ENCODE data around the gene CELSR1.
"Not testable (repeated sequence)": the region's sequence is repeated elsewhere in the genome, so short reads cannot be mapped to it uniquely, and the experiment has no call there.

The CELSR1 gene

DNA sequence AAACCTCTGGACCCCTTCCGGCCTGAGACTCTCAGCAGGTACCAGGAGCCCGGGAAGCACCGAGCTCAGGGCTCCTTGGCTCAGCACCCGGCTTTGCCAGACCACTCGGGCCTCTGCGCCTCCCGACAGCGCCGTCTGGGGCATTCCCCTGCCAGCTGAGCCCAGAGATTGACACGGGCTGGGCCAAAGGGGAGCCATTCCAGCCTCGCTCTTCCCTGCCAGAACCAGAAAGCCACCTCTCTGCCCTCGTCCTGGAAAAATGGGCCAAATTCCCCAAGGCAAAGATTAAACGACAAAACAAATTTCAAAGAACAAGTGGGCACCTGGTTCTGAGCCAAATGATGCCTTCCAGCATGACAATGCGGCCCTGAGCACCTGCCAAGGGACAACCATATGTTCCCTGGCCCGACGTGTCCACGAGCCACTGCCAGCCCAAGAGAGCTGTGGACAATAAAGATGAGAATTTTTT lies 59.3 kb downstream of the CELSR1 start:
- DNase-seq: no peak

DNA sequence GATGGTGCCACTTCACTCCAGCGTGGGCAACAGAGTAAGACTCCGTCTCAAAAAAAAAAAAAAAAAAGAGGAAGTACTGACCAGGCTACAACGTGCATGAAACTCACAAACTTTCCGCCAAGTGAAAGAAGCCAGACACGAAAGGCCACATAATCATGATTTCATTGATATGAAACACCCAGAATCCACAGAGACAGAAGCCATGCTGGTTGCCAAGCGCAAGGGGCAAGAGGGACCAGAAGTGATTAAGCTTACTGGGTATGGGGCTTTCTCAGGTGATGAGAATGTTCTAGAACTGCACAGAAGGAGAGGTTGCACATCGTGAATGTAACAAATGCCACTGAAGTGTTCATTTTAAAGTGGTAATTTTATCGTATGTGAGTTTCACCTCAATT lies 60.9 kb downstream of the CELSR1 start:
- DNase-seq: no peak

DNA sequence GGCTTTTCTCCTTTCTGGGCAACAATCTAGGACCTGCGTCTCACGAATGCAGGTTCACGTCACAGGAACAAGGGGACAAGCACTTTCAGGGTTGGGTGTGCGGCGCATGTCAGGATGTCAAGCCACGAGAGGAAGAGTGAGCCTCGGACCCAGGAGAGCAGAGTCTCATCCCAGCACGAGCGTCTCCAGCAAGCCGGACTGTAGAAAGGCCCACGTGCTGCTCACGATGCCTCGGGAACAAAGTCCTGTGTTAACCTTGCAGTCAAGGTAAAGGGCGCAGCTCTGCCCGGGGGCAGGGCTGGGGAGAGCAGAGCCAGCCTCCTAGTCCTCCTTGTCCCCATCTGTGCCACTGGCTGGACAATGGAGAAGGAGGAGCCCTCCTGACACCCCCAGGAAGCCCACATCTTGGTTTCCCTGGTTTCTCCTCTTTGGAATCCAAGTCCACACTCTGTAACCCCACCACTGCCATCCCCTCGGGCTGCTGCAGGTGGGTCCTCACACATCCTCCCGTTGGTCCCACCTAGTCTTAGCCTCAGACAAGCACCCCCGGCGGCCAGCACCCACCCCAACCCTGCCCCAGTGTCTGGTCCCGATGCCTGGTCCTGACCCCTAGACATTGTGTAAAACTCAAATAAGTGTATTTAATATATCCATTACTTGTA lies 63.4 kb downstream of the CELSR1 start:
- no peak for DNase-seq

DNA sequence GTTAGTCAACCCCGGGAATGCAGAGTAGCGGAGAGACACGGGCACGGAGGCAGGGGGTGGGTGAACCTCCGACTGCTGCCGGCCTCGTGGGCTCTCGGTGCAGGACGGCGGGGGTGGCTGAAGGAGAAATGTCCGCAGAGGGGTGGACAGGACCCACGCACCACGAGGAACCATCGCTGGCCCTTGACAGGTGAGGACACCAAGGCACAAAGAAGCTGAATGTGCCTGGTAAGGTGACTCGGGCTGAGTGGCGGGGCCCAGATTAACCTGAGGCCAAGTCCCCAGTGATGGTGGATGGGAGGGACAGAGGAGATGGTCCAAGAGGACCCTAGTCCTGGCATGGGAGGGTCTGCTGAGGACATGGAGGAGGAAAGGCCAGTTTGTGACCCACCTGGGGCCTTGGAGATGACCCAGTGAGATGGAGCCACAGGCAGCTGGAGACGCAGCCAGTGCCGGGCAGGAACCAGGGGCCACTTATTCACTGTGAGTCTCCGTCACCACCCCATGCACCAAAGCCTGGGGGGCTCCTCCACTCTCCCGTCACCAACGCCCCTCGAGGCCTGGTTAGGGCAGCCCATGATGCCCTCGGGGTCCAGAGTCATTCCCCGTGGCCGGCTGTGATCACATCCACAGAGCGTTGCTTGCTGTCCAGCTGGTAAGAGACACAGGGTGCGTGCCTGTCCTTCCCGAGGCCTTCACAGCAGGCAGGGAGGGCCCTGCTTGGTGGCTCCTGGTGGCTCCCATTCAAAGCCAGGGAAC lies 64.2 kb downstream of the CELSR1 start:
- DNase-seq: no peak

DNA sequence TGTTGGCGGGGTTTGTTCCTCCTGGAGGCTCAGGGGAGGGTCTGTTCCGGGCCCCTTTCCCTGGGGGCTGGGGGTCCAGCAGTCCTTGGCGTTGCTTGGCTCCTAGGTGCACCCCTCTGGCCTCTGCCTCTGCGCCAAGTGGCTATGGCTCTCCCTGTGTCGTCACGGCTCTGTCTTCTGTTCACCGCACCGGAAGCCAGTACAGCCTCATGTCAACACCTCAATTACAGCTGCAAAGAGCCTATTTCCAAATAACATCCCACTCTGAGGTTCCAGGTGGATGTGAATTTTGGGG lies 64.8 kb downstream of the CELSR1 start:
- no peak for DNase-seq

DNA sequence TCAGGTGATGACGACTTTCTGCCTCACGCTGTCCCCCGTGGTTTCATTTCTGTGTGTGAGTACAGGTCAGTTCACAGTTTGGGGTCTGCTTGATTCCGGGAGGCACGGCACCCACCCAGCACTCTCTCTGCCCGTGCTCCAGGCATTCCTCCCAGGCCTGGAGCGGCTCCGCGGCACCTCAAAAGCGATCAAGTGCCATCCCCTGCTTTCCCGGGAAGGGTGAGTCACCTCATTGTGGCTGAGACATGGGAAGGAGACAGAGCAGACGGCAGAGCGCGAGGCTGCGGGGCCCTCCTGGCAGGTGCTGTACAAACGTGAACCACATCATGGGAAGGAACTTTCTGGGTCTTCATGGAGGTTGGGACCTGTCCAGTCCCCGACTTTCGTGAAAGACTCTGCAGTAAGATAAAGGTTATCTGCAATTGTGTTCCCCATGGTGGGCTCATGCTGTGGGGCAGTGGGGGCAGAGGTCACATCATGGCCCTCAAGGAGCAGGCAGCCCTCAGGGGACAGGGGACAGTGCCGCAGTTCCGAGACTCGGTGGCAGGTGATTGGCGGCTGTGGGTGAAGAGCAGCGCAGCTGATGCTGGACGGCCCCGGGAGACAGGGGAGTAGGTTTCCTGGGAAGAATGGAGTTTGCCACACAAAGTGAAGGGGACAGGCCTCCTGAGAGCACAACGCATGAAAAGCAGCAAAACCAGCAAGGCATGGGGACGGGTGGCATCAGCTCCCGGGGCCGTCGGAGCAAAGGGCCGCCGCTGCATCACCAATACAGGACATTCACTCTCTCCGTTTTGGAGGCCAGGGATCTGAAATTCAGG lies 65.3 kb downstream of the CELSR1 start:
- no peak for DNase-seq

DNA sequence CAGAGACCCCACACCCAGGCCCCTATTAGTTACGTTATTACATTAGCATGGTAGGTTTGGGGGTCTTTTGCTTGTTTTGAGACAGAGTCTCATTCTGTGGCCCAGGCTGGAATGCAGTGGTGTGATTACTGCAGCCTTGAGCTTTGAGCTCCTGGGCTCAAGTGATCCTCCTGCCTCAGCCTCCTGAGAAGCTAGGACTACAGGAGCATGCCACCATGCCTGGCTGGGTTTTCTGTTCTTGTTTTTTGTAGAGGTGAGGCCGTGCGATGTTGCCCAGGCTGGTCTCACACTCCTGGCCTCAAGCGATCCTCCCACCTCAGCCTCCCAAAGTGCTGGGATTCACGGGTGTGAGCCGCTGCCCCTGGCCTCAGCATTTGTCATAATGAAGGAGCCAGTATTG lies 66.1 kb downstream of the CELSR1 start:
- not testable (repeated sequence) for DNase-seq

DNA sequence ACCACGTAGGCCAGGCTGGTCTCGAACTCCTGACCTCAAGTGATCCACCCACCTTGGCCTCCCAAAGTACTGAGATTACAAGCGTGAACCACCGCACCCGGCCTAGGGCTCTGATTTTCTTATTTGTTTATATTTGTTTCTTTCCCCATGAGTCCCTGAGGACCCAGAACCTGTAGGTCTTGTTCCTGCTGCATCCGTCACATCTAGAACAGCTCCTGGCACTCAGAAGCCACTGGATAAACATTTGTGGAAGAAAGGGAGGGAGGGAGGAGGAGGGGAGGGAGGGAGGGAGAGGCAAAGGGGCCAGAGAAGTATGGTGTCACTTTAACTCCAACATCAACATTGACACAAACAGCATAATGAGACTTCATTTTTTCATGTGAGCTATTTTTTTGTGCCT lies 67.7 kb downstream of the CELSR1 start:
- no peak for DNase-seq

DNA sequence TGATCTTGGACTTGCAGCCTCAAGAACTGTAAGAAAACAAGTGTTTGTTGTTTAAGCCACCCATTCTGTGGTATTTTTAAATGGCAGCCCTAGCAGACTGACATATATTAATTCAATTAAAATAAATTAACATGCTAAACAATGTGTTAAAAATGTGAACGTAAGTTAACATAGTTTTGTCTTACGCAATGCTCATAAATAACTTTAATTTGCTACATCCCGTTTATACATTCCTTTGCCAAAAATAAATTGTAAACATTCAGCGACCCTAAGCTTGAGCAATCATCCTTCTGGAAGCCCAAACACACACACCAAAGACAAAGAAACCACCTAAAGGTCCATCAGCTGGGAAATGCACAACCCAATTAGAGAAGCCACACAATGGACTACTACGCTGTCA lies 70.4 kb downstream of the CELSR1 start:
- no peak for DNase-seq

DNA sequence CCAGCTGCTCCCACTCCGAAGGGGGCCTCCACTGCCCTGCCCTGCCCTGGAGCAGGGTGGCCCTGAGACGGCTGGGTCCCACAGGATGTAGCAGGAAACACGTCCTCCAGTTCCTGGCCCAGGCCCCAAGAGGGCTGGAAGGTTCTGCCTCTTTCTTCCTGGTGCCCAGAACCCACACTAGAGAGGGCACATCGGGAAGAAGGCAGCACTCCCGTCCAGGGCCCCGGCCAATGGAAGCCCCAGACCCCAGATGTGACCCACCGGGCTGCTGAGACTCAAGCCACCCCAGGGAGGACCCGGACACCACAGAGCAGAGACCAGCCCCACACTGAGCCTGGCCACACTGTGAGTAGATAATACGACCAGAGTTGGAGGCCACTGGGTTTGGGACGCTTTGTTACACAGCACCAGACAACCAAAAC lies 71.2 kb downstream of the CELSR1 start:
- no peak for DNase-seq

DNA sequence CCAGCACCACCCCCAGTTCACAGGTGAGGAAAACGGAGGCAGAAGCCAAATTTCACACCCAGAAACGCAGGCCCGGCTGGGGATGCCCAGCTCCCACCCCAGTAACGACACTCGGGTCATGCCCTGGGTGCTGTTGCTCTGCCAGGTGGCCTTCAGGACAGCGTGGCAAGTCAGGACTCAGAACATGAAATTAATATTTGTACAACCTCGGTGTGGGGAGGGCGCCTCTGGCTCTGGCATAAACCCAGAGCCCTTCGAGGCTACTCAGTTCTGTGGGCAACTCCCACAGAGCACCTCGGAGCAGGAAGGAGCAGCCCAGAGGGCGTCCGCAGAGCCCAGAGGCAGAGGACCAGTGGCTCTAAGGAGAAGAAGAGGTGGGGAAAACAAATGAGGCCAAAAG lies 71.6 kb downstream of the CELSR1 start:
- DNase-seq: no peak

DNA sequence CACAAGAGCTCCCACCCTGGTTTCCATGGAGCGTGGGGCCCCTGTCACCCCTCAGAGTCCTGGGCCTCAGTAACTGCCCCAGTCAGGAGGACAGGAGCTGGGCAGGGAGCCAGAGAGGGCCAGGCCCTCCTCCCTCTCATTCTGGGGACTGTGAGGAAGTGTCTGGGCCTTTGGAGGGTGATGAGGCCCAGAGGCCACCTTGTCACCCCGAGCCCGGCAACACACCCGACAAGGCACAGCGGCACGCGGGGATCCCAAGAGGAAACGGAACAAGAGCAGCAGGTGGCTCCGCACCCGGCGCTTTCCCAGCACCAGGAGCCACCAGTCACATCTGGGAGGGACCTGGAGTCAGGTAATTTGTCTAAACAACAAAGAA lies 72.1 kb downstream of the CELSR1 start:
- DNase-seq: no peak

DNA sequence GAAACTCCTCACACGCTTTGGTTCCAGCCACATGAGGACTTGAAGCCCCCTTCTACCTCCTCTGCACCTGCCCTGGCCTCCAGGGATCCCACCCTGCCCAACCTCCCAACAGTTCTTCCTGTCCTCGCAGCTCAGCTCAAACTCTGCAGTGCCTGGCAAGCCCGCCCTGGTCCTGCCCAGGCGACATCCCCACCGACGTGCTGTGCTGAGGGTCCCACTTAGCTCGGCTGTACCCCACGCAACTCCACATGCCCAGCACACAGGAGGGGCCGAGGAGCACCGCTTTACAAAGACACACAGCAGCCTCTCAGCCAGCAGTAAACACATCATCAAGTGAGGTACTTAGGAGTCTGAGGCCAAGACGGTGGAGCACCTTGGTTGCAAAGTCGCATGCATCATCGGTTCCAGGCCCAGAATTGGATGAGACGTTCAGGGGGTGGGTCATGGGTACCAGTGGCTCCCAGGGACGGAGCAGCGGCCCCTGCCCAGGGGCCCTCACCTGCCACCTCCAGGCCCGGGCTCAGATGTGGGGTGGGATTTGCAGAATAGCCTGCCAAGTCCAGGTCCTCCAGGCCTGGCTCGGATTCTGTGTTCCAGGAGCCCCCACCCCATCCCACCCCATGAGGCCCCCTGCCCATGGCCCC lies 72.6 kb downstream of the CELSR1 start:
- DNase-seq: no peak

DNA sequence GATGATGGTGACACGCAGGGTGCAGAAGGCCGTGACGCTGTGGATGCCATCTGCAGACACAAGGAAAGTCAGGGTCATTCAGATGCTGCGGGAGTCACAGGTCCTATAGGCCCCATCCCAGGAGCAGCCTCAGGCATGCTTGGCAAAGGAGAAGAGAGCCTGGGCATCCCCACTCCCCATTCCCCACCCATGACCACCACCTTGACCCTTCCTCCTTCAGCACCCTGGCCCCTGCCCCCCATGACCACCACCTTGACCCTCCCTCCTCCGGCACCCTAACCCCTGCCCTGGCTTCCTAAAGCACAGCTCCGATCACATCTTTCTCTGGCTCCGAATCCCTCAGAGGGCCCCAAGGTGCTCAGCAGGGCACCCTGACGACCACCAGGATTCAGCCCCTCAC lies 73.1 kb downstream of the CELSR1 start:
- no peak for DNase-seq

DNA sequence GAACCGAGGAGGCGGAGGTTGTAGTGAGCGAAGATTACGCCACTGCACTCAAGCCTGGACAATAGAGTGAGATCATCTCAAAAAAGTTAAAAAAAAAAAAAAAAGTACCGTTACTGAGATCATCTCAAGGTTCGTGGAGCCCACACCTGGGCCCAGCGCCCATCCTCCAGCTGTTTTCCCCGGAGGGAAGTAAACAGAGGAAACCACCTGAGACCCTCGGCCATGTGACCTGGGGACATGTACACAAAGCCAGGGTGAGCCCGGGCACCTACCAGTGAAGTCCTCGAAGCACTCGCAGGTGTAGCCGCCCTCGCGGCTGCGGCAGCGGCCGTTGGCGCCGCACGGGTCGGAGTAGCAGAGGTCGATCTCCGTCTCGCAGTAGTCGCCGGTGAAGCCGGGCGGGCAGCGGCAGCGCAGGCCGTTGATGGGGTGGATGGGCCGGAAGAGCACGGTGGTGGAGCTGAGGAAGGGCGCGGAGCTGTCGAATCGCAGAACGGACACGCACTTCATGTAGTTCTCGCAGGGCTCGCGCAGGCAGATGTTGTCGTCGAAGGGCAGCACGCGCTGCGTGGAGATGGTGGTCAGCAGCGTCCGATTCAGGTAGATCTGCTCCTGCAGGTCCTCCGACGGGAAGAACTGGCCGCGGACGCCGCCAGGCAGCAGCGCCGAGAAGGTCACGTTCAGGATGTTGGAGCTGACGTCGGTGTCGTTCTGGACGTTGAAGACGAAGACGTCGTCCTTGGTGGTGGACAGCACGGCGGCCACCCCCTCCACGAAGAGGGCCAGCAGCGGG lies 73.8 kb downstream of the CELSR1 start:
- DNase-seq: no peak

DNA sequence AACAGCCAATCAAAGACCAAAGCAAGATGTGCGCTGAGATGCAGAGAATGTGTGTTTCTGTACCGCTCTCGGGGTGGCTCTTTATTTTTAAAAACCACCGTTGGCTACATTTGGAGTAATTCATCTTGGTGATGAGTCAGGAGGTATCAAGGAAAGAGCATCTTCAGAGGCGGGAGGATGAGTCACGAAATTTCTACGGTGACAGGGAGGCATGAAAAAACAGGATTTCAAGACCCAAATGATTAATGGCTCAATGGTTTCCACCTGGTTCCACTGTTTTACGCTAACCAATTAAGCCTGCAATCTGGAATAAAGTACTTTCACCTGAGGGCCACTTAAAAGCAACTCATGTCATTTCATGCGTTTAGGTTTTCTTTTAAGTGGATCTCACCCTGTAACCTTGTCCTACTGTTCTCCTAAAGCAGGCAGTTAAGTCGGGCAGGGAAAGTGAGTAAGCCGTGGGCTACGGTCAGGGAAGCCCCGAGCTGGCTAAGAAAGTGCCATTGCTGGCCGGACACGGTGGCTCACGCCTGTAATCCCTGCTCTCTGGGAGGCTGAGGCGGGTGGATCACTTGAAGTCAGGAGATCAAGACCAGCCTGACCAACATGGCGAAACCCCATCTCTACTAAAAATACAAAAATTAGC lies 74.6 kb downstream of the CELSR1 start:
- no peak for DNase-seq

DNA sequence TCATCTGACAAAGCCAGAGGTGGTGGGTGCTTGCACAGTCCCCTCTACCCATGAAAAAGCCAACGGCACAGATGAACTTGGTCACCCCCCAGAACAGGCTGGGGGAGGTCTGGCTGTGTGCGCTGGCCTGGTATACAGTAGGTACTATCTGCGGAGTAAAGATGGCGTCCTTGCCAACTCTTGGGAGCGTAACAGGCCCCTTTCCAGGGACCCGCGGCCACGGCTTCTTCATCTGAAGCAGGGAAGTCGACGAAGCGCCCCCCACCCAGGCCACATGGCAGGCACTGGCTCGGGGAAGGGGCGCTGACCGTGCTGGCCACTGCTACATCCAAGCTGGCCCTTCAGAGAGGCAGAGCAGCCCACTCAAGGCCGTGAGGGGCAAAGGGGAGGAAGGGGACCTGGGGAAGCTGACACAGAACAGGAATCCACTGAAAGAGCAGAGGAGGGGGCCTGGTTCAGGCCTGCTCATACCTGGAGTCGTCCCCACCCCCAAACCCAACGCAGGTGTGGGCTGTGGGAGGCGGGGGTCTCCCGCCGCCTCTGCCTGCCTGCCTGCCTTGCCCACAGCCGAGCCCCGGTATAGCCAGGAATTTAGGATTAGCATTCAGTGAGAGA lies 75.7 kb downstream of the CELSR1 start:
- DNase-seq: no peak

DNA sequence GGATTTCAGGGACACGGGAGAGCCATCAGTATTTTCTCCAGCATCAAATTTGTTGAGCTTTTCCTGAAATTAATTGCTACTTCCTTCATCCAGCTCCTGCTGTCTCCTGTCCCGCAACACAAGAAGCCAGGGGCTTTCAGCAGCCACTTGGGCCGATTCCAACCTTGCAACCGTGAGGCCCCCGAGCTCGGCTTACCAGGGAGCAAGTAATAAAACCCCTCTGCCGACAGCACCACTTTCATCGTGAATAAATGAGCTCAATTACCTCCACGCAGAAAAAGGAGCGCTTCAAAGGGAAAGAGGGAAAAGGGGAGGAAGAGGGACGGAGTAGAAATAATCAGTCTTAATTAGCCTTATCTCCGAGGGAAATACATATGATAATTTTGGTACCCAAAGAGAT lies 76.6 kb downstream of the CELSR1 start:
- DNase-seq: no peak

DNA sequence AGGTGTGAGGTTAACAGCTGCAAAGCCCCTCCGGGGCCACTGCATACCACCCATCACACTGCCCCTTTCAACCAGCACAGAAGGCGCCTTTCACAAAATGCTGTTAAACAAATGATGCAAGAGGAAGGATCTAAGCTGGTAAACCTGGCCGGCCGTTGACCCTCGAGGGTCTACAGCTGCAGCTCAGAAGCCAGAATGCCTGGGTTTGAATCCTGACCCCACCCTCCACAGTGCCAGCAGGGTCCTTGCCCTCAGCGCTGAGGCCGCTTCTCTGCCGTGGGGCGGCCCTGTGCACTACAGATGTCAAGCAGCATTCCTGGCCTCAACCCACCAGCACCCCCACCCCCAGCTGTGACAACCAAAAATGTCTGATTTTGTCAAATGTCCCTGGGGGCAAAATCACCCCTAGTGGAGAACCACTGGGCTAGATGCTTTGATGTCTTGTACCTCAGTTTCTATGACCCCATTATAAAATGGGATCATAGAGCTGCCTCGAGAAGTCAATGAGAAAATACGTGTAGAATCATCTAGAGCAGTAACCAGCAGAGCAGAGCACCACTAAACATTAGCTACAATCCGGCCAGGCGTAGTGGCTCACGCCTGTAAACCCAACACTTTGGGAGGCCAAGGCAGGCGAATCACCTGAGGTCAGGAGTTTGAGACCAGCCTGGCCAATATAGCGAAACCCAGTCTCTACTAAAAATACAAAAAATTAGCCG lies 77.9 kb downstream of the CELSR1 start:
- DNase-seq: no peak

DNA sequence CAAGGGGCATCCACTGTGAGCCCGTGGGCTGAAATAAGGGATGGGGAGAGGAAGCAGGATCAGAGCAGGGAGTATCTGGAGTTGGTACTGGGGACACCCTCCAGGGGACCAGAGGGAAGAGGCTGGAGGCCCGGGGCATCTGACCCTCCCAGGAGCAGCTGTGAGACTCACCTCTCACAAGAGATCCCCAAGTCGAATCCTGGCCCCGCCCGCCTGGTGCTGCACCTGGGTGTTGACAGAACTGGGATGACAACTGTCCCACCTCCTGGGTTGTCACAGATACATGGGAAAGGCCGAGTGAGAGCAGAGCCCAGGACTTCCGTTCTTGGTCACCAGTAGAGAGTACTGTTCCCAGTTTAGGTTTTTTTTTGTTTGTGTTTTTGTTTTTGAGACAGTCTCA lies 78.9 kb downstream of the CELSR1 start:
- DNase-seq: no peak

Data from NCI-H2081 (cell line).